Osteoblast (primary cell): Measurements from ENCODE around the gene MYEOV. TPM values are rescaled to one million over a fixed set of nuclear protein-coding genes. Genes with fewer than 3 reads are reported as not detected.

ENCODE experiments used
- DNase-seq: peaks from one replicate; pipeline ENCODE4 v3.0.0; 2011; ENCODE audit warnings: low spot score, mixed read lengths; ENCODE audit not compliant: insufficient read length; ENCODE audit errors: missing footprints
- H2AFZ ChIP-seq: 2 replicates; pipeline ENCODE4 v1.6.0; 2011; ENCODE audit warnings: mild to moderate bottlenecking, low read length
- H3K27ac ChIP-seq: 2 replicates; pipeline ENCODE4 v1.5.1; 2011; ENCODE audit warnings: mild to moderate bottlenecking, low read depth, low read length, moderate library complexity
- H3K27me3 ChIP-seq: 2 replicates; pipeline ENCODE4 v1.6.0; 2012; ENCODE audit warnings: mild to moderate bottlenecking, control low read depth, inconsistent platforms, low read length, moderate library complexity; ENCODE audit not compliant: insufficient read depth
- H3K36me3 ChIP-seq: 2 replicates; pipeline ENCODE4 v1.5.1; 2011; ENCODE audit warnings: mild to moderate bottlenecking, low read length, control low read depth, moderate library complexity; ENCODE audit not compliant: insufficient read depth
- H3K4me1 ChIP-seq: 2 replicates; pipeline ENCODE4 v1.5.1; 2011; ENCODE audit warnings: mild to moderate bottlenecking, low read length, control low read depth, moderate library complexity; ENCODE audit not compliant: insufficient read depth
- H3K4me2 ChIP-seq: 2 replicates; pipeline ENCODE4 v1.6.0; 2011; ENCODE audit warnings: mild to moderate bottlenecking, low read length; ENCODE audit not compliant: insufficient read depth
- H3K4me3 ChIP-seq: fragments of 200-600 bp; sonication (generic); 3 replicates; pipeline ENCODE4 v1.5.1; 2012; ENCODE audit warnings: mild to moderate bottlenecking, low read length, inconsistent platforms; ENCODE audit not compliant: insufficient read depth
- H3K79me2 ChIP-seq: 2 replicates; pipeline ENCODE4 v1.6.0; 2012; ENCODE audit warnings: mild to moderate bottlenecking, low read length, control low read depth, inconsistent platforms; ENCODE audit not compliant: insufficient read depth
- H3K9me3 ChIP-seq: 2 replicates; pipeline ENCODE4 v1.5.1; 2011; ENCODE audit warnings: low read depth, low read length, control low read depth
- H4K20me1 ChIP-seq: 2 replicates; pipeline ENCODE4 v1.6.0; 2012; ENCODE audit warnings: mild to moderate bottlenecking, low read length, control low read depth; ENCODE audit not compliant: insufficient read depth
- total RNA-seq: library from RNA; depleted of rRNA; stranded (reverse); fragments of >200 nt; gene quantifications from 2 replicates; pipeline ENCODE4 v1.2.3, GENCODE V29; 2012
- TF ChIP-seq, protein P1 (sequence below): IDR thresholded peaks from 2 replicates; pipeline ENCODE4 v1.5.1; 2011; ENCODE audit warnings: mild to moderate bottlenecking, low read depth, low read length, moderate library complexity; ENCODE audit errors: extremely low read depth

Gene MYEOV
- total RNA-seq, 1 donor, result 1.4 TPM

DNA sequence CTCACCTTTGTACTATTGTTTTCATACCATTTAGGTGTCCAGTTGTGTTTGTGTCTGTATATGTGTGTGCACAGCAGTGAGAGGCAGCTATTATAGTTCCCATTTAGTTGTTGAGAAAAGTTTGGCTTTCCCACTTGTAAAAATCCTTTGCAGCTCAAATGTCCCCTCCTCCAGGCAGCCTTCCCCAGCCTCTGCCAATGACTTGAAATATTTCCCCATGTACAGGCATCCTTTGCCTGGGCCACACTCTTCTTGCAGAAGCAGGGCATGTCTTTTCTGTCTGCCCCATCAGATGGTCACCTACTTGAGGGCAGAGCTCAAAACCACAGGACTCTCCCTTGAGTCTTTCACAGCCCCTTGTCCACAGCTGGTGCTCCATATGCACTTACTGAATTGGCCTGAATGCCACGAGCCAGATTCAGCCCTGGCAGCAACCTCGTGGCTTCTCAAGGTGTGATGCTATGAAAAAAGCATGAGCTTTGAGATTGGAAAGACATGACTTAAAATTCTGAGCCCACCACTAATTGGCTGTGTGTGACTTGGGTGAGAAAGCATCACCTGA, 39.3 kb downstream of the MYEOV start:
- Histone ChIP-seq H3K4me3 (no peak overlapping the region), H3K4me2 (no peak overlapping the region), H3K4me1 (peaks cover 8% of the 10 kb centered on the region), H3K79me2 (peaks cover 27% of the 10 kb centered on the region), H3K9me3 (no peaks in the 10 kb centered on the region), H3K27me3 (no peaks in the 10 kb centered on the region), H2AFZ (no peak overlapping the region), H4K20me1 (no peaks in the 10 kb centered on the region), H3K36me3 (no peaks in the 10 kb centered on the region), H3K27ac (no peak overlapping the region)
- DNase-seq, result no peak
- TF ChIP-seq, protein P1, sequence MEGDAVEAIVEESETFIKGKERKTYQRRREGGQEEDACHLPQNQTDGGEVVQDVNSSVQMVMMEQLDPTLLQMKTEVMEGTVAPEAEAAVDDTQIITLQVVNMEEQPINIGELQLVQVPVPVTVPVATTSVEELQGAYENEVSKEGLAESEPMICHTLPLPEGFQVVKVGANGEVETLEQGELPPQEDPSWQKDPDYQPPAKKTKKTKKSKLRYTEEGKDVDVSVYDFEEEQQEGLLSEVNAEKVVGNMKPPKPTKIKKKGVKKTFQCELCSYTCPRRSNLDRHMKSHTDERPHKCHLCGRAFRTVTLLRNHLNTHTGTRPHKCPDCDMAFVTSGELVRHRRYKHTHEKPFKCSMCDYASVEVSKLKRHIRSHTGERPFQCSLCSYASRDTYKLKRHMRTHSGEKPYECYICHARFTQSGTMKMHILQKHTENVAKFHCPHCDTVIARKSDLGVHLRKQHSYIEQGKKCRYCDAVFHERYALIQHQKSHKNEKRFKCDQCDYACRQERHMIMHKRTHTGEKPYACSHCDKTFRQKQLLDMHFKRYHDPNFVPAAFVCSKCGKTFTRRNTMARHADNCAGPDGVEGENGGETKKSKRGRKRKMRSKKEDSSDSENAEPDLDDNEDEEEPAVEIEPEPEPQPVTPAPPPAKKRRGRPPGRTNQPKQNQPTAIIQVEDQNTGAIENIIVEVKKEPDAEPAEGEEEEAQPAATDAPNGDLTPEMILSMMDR, result no peak

- TF ChIP-seq, protein P1, result no peak
- H3K79me2 ChIP-seq, result peaks cover 26% of the 10 kb centered on the region
- DNase-seq, result no peak
Observed at GRCh38 chr11:69333879-69334278, 39.9 kb downstream of the MYEOV start.

GRCh38 chr11:69335007-69335780, 41.2 kb downstream of the MYEOV start:
- Histone ChIP-seq H3K9me3 (no peaks in the 10 kb centered on the region), H4K20me1 (no peaks in the 10 kb centered on the region), H3K27me3 (no peaks in the 10 kb centered on the region), H3K4me3 (no peak overlapping the region), H3K79me2 (peaks cover 18% of the 10 kb centered on the region), H3K27ac (no peak overlapping the region), H3K36me3 (no peaks in the 10 kb centered on the region), H2AFZ (no peak overlapping the region), H3K4me2 (no peak overlapping the region), H3K4me1 (peaks cover 8% of the 10 kb centered on the region)
- TF ChIP-seq, protein P1, result no peak
- no peak for DNase-seq

More at GRCh38 chr11:69333879-69334278, 39.9 kb downstream of the MYEOV start:
- Histone ChIP-seq H3K4me2 (no peak overlapping the region), H3K27me3 (no peaks in the 10 kb centered on the region), H3K27ac (no peak overlapping the region), H3K4me3 (no peak overlapping the region), H3K9me3 (no peaks in the 10 kb centered on the region), H2AFZ (no peak overlapping the region), H4K20me1 (no peaks in the 10 kb centered on the region), H3K4me1 (peaks cover 8% of the 10 kb centered on the region), H3K36me3 (no peaks in the 10 kb centered on the region)

DNA sequence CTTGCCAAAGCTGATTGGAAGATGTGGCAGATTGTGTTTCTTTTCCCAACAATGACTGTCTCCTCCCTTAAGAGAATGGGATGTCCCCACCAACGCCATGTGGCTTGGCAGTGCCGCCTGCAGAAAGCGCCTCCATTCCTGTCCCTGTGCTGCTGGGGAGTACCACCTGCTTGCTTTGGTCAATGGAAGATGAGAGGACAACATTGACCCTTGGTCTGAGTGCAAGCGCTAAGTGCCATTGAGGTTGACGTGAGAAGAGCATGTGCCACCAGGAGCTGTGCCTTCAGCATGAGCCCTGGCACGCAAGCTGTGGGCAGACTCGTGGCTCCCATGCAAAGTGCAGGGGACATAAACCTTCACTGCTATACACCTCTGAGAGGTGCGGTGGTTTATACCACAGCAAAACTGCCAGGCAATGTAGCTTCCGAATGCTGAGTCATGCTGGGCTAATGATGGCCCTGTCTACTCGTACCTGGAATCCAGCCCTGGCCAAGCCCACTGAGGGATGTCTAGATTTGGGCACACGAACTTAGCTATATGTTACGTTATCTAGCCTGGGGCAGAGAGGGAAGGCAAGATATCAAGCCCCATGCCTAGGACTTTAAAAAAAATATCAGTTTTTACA, 41.9 kb downstream of the MYEOV start:
- no peak overlapping the region for H2AFZ ChIP-seq

More for the DNA sequence above, 41.9 kb downstream of the MYEOV start:
- no peak for DNase-seq
- Histone ChIP-seq H3K4me2 (no peak overlapping the region), H3K9me3 (no peaks in the 10 kb centered on the region), H3K27me3 (no peaks in the 10 kb centered on the region), H3K4me3 (no peak overlapping the region), H3K27ac (no peak overlapping the region), H3K36me3 (no peaks in the 10 kb centered on the region), H3K4me1 (peaks cover 8% of the 10 kb centered on the region), H3K79me2 (peaks cover 17% of the 10 kb centered on the region), H4K20me1 (no peaks in the 10 kb centered on the region)
- TF ChIP-seq, protein P1, result no peak
